HG03045 (cell line): Measurements from ENCODE around the gene NPB.

Experiments used
- ATAC-seq: cut with Tn5 transposase; IDR thresholded peaks from one replicate; pipeline ENCODE4 v1.9.1; 2021; ENCODE audit warnings: mild to moderate bottlenecking, moderate library complexity; ENCODE audit not compliant: unreplicated experiment

NPB gene

DNA sequence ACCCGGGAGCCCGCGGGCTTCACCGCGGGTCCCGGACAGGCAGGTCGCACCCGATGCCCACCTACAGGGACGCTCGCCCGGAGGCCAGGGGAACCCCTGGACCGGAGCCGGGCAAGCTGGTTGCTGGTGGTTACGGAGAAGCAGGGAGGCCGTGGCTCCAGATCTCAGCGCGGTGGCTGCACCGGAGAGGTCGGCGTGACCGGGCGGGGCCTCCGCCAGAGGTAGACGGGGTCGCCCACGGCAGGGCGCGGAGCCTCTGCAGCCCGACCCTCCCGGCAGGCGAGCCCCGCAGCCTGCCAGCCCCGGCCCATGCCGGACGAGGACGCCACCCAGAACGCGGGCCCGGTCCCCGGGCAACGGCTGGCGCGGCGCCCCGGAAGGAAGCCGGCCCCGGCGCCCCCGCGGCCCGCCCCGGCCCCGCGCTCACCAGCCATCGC lies 8.8 kb downstream of the NPB start:
- peak; percentile 19 for ATAC-seq

DNA sequence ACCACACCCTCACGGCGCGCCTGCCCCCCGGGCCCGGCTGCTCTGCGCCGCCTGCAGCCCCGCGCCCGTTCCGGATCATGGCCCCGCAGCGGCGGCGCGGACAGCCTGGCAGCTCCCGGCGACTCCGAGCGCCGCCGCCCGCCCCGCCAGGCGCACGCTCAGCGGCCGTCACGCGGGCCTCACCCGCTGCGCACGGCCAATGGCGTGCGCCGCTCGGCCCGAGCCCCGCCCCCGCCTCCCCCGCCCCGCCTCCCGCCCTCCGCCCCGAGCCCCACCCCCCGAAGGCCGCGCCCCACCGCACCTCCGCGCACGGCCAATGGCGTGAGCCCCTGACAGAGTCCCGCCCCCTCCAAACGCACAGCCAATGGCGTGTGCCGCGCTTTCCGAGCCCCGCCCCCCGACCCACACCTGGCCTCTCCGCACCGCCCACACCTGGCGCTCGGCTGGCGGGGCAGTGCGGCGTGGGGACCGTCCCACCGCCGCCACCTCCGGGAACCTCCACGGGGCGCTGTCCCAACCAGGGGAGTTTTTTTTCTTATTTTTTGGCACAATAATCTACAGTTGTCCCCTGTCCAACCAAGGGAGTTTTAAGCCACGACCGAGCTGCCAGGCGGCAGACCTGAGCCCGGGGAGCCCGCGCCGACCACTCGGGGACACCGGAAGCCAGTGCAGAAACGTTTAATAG lies 9.4 kb downstream of the NPB start, which contains the start of gene PCYT2:
PCYT2 (minus strand) TSS at position 123 of the 685 bp plus-strand sequence; CDS start at position 79, 44 bp downstream.
- peak; percentile 67 for ATAC-seq

DNA sequence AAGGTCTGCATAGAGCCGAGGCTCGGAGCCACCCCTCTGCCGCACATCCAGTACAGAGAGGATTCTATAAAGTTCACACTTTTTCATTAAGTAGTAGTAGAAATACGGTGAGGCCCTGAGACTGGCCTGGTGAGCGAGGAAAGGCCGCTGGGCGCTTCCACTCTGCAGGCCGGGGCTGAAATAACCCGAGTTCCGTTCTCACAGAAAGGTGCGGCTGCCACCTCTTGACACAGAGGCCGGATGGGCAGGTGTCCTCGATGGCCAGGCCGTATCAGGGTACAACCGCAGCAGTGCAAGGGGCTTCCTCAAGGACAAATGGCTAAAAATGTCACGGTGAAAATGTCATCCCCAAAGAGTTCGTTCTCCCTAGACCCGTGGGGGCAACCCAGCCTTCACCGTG lies 9.9 kb downstream of the NPB start:
- ATAC-seq = no peak

DNA sequence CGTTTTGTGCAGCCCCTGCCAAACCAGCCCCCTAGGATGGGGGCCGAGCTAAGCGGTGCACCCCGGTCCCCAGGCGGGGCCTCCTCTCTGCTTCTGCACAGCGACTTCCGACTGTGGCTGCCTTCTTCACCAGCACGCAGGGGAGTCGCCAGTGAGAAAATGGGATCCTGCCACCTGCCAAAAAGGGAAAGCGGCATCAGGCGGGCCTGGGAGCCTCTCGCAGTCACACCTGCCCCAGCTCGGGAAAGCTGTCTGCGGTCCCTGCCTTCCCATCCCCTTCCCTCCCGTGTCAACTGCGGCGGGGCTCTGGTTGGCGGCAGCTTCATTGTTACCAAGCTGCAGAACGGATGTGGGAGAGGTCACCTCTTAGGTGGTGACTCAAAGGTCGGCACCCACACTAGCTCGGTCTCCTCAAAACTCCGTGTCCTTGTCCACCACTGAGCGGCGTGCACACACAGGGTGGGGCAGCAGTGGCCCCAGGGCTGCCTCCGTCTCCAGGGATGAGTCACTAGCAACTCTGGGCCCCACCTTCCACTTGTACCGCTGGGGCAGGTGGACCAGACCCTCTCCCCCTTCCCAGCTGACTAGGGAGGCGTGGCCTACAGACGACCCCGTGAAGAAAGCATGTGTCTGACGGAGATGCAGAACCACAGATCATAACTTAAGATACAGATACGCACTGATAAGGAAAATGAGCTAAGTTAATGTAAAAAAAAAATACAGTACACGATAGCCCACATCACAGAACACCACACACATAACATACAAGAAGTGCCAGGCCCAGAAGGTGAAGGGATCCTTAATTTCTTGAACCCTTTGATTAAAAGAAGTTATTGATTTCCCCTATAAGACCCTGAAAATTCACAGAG lies 10.6 kb downstream of the NPB start:
- ATAC-seq = no peak

DNA sequence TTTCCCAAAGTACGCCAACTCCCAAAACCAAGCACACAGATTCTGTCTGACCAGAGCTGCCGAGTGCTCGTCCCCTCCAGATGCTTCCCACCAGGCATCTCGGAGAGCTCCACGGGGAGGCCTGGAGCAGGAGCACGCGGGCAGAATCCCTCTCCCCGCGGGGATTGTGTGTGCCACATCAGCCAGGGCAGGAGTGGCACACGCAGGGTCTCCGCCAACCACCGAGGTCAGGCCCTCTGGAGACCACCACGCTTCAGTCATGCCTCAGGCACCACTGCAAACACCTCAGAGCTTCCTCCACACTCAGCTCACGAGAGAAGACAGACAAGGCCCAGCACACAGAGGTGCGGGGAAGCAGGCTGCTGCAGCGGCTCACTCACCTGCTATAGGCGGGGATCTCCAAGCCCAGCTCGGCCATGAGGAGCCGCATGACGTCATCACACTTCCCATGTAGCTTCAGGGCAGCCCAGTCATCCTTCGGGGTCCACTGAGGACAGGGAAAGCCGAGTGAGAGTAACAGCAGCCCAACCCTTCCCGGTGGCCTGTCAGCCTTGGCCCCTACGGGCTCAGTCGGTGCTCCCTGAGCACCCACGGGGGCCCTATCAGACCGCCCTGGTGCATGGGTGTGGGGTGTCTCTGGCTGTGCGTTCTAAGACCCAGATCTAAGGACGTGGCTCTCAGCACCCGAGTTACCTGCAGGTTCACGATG lies 11.5 kb downstream of the NPB start:
- no peak for ATAC-seq

DNA sequence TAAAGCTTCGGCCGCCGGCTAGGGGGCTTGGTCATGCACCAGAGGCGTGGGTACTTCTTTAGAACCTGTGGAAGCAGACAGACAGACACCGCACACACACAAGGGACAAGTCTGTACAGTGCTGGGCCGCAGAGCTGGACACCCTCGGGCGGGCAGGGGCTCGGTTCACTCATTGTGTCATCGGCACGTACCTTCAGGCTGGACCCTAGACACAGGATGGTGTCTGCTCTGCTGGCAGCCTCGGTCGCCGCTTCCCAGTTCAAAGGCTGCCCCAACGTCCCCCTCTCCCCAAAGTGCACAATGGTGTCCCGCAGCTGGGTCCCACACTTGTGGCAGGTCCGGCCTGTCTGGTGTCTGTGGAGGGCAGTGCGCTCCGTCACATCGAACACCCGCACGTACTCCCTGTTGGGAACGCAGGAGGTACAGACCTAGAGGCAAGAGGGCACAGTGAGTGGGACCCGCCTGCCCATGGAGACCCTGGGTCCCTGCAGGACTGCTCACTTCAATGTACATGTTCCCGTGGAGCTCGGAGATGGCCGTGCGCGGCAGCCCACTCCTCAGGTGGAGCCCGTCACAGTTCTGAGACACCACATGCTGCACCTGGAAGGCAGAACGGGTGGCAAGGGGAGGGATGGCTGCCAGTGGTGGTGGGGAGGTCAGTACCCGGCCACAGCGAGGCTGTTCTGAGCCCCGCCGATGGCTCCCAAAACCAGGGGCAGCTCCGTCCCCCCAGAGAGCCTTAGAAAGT lies 12.2 kb downstream of the NPB start:
- ATAC-seq = no peak

DNA sequence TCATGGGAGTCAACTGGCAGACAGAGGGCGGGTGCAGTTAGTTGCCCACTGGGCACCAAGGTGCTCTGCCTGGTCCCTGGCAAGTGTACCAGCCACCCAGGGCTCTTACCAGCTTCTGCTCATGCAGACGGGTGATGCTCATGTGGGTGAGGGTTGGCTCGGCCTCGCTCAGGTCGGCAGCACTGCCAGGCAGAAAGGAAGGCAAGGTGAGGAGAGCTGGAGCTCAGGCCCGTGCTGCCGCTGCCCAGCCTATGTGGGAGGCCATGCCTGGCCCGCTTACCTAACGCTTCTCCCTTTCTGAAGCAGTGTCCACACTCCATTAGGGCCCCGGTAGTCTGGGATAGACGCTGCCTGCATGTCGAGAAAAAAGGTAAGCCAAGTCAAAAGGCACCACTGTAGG lies 13.3 kb downstream of the NPB start:
- no peak for ATAC-seq

DNA sequence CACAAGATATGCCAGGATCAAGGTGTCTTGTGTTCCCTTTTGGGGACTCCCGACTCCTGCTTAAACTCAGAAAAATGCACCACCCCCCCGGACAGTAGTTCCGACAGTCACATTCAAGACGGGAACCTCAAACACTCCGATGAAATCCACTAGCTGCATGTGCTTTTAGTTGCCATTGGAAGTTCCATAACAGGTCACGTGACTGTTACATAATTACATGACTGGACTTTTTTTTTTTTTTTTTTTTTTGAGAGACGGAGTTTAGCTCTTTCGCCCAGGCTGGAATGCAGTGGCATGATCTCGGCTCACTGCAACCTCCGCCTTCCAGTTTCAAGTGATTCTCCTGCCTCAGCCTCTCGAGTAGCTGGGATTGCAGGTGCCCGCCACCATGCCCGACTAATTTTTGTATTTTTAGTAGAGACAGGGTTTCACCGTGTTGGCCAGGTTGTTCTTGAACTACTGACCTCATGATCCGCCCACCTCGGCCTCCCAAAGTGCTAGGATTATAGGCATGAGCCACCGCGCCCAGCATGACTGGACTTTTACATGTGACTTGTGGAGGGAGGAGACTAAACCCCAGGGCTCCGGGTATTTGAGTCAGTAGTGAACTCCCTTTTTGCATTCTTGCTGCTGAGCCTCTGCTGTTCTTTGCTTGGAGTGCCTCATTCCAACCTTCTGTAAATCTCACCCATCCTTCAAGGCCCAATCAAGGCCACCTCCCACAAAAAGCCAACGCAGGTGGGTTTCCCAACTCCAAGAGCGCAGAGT lies 14.4 kb downstream of the NPB start:
- ATAC-seq = no peak

DNA sequence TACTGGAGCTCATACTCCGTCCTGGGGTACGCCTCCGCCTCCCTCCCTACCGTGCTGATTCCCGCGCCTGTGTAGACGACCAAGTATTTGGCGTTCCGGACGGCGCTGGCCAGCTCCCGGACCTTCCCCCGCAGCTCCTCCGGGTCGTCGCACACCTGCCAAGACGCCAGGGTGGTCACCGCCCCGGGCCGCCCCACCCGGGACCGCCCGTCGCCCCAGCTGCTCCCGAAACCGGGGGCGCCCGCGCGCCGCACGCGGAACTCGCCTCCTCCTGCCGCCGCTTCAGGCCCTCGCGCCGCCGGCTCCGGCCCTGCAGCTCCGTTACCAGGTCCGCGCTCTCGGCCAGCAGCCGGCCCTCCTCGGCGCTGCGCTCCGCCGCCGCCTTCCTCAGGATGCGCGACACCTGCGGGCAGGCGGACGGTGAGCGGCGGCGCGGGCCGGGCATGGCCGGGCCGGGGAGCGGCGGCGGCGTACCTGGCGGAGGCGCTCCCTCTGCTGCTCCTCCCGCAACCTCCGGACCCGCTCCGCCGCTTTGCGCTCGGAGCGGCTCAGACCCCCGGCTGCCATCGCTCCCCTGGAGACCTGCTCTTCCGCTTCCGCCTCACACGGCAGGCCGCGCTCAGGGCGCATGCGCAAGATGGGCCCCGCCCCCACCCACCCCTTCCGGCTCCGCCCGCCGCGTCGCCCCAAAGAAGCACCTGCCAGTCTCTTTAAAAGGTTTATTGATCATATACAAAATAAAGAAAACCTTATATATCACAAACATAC lies 15.7 kb downstream of the NPB start, which contains the start of gene SIRT7:
SIRT7 (minus strand) TSS at position 612 of the 768 bp plus-strand sequence; CDS start at position 567, 45 bp downstream.
- ATAC-seq = peak; percentile 56

DNA sequence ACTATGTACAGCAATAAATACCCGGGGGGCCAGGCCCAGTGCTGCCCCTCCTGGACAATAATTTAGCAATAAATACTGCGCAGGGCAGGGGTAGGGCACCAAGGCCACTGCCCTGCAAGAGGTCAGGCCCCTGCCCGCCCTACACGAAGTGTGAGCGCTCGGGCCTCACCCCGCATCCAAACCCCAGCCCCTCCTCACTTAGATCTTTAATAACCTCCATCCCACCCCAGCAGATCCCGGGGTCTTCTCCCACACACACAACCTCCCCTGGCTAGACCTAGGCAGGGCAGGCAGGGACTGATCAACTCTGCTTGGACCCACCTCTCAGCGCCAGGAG lies 16.3 kb downstream of the NPB start:
- ATAC-seq = peak; percentile 4

DNA sequence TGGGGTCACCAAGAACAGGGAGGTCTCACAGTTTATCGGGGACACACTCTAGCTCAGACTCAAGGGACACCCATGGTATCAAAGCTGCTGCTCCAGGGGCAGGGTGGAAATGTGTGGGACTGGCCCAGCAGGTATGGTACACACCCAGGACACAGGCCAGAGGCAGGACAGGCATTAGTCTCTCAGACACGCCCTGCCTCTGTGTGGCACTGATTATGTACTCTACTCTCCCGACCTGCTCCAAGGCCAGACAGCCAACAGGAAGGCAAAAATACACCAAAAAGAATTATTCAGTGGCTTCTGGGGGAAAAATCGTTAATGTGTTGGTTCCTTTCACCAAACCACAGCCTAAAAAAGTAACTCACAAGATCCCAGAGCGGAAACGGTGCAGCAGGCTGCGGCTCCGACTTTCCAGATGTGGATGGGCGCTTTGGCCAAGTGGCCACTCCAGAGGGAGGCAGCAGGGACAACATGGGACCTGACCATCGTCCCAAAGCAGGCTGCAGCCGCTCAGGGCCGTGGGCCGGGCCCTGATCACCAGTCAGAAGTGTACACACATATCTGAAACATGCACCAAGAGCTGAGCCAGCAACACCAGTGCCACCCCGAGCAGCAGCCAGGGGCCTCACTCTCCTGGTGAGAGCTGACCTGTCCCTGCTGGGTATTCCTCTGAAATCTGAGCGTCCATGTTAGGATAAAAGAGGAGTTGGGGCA lies 17.0 kb downstream of the NPB start:
- ATAC-seq = no peak

DNA sequence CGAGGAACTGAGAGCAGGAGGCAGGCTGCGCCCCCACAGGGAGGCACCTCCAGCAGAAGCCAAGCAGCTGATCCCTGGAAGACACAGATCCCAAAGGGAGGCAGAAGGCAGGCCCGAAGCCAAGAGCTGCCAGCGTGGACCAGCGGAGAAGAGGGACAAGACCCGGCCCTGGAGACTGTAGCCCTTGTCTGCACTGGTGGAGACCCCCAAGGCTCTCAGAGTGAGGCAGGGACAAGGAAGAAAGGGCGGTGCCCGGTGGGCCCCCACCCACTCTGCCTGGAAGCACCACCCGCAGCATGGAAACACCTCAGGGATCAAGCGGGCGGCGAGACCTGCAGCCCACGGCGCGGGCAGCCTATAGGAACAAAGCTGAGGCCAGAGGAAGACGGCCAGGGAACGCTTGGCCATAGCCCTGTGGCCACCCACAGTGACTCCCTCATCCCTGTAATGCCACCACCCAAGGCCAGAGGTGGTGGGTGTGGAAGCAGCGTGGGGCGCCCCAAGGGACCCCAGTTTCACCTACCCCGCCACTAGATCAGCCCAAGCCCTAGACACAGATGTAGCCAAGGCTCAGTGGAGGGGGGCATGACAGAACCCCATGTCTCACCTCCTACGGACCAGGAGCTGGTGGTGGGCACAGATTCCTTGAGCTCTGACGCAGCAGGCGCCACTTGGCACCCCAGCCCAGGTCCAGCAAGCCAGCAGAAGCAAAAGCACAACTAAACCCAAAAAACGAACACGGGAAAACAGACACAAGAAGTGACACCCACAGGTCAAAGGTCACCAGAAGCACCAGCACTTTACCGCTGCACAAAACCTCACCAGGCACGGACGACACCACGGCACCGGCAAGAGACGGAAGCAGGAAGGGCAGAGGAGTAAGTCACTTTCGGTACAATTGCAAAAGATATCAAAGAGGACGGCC lies 18.8 kb downstream of the NPB start:
- no peak for ATAC-seq

DNA sequence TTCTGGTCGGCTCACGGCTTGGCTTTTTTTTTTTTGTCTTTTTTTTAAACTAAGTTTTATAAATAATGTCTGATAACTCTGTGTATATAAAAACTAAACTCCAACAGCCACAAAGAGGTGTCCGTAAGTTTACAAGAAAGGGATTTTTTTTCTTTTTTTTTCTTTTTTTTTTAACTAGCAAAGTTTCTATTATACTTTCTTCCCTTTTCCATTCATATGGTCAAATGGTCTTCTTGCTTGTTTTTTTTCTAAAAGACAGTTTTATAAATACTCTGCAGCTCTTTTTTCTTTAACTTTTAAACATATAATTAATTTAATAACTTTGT lies 19.5 kb downstream of the NPB start:
- ATAC-seq = no peak

DNA sequence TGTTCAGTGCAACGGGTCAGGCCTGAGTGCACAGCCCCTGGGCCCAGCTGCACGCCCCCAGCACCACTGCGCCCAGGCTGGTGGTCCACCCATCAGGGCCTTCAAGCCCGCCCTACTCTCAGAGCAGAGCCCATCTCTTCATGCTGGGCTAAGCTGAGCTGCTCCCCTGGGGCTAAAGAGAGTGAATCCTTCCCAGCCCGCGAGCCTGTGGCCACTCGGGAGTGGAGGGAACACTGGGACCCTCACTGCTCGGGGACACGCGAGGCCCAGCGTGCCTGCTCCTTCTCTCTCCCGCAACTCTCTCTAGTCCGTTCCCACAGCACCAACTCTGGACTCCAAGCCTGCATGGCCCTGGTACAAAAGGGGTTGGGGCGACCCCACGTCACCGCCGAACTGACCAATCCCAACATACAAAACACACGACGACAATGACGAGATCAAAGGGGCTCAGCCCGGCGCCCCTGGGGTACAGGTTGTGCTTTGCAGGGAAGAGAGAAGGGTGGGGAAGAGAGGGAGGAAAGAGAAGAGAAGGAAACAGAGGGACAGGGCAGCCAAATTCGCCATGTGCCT lies 20.0 kb downstream of the NPB start:
- no peak for ATAC-seq

DNA sequence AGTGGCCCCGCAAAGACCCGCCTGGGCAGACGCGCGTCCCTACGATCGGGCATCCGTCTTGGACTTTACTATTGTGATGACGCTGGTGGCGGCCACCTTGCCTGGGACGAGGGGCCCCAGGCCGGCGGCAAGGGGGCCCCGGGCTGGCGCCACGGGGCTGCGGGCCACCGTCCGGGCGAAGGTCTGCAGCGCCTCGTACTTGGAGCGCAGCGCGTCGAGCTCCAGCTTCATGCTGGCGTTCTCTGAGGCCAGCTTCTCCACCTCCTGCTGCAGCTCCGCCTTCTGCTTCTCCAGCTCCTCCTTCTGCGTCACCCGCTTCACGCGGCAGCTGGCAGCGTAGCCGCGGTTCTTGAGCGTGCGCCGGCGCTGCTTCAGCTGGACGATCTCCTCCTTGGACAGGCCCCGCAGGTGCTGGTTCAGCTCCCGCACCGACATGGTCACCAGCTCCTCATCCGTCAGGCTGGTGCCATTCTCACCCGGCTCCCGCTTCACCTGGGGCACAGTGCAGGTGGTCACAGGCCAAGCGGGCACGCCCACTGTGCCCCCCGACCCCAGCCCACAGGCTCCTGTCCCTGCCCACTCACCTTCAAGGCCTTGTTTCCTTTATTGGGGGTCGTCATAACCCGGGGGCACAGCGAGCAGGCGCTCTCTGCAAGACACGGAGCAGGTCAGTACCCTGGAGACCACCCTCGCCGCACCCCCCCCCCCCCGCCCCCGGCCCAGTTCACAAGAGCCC lies 20.7 kb downstream of the NPB start:
- ATAC-seq = no peak

DNA sequence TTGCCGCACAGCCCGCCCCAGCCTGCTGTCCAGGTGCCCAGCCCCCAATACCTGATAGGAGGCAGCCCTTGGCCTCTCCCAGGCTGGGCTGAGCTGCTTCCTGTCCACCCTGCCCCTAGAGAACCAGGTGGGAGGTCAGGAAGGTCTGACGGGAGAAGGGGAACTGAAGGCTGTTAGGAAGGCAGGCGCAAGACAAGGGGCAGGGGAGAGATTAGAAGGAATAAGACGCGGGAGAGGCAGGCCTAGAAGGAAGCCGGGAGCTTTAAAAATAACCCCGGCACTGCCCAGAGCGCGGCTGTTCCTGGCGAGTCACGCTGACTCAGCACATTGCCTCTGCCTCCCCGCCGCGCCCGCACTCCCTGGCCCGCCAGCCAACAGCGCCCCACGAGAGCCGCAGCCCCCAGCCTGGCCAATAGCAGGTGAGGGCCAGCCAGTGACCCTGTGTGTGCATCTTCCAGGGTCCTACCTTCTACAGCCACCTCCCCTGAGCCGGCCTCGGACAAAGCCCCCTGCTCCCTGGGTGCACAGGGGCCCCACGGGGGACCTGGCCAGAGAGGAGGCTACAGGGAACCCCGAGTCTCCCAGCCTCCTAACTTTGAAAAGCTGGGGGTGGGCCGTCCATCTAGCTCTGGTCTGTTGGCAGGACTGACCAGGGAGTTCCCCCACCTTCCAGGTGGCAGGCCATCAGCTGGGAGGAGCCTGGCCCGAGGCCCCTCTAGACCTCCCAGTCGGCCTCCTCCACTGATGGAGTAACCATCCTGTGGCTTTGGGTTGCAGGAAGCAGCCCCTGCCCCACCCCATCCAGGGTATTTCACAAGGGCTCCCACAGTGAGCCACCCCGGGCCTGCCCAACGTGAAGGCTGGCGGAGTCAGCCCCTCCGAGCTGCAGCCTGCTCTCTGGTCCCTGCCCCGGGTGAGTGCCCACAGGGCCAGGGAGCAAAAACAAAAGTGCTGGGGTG lies 21.5 kb downstream of the NPB start:
- ATAC-seq = no peak
